GM19397 (cell line): ENCODE data around the gene MPZL3.

Source experiments
- ATAC-seq: cut with Tn5 transposase; IDR thresholded peaks from one replicate; pipeline ENCODE4 v1.9.1; 2021; ENCODE audit warnings: mild to moderate bottlenecking, moderate library complexity; ENCODE audit not compliant: unreplicated experiment

The MPZL3 gene

GRCh38 chr11:118251858-118252652 is at the start of gene MPZL3:
Gene MPZL3 (minus strand): TSS chr11:118252365. CDS start chr11:118252294, 71 bp downstream.
- peak; percentile 74 for ATAC-seq

- no peak for ATAC-seq
Measured at GRCh38 chr11:118301600-118302195, 49.5 kb upstream of the MPZL3 start.

- no peak for ATAC-seq
Measured at GRCh38 chr11:118295815-118296454, 43.8 kb upstream of the MPZL3 start.

- no peak for ATAC-seq
Measured at GRCh38 chr11:118295199-118295598, 43.0 kb upstream of the MPZL3 start.

- no peak for ATAC-seq
Measured at GRCh38 chr11:118294053-118294452, 41.9 kb upstream of the MPZL3 start.

GRCh38 chr11:118291477-118292135 is 39.4 kb upstream of the MPZL3 start:
- no peak for ATAC-seq

GRCh38 chr11:118290923-118291322 is 38.8 kb upstream of the MPZL3 start:
- no peak for ATAC-seq

GRCh38 chr11:118289401-118289800 is 37.2 kb upstream of the MPZL3 start:
- ATAC-seq = no peak

GRCh38 chr11:118287006-118287405 is 34.8 kb upstream of the MPZL3 start:
- ATAC-seq = no peak

GRCh38 chr11:118286545-118286944 is 34.4 kb upstream of the MPZL3 start:
- ATAC-seq = no peak

- ATAC-seq = no peak
Measured at GRCh38 chr11:118283756-118284350, 31.7 kb upstream of the MPZL3 start.

GRCh38 chr11:118283037-118283636 is 31.0 kb upstream of the MPZL3 start:
- ATAC-seq = no peak

- ATAC-seq = no peak
Measured at GRCh38 chr11:118282606-118283005, 30.4 kb upstream of the MPZL3 start.

- no peak for ATAC-seq
Measured at GRCh38 chr11:118281284-118281683, 29.1 kb upstream of the MPZL3 start.

GRCh38 chr11:118277312-118277711 is 25.1 kb upstream of the MPZL3 start:
- ATAC-seq = no peak

GRCh38 chr11:118276422-118276821 is 24.3 kb upstream of the MPZL3 start:
- no peak for ATAC-seq

- no peak for ATAC-seq
Measured at GRCh38 chr11:118275176-118275575, 23.0 kb upstream of the MPZL3 start.

GRCh38 chr11:118274186-118274585 is 22.0 kb upstream of the MPZL3 start:
- no peak for ATAC-seq

GRCh38 chr11:118272001-118272400 is 19.8 kb upstream of the MPZL3 start:
- no peak for ATAC-seq

- ATAC-seq = no peak
Measured at GRCh38 chr11:118267486-118267885, 15.3 kb upstream of the MPZL3 start.

- ATAC-seq = no peak
Measured at GRCh38 chr11:118265954-118266353, 13.8 kb upstream of the MPZL3 start.
